Left lung (tissue), 10 donors: Measurements from ENCODE around the gene SLC6A9. TPM values are rescaled to one million over a fixed set of nuclear protein-coding genes. Genes with fewer than 3 reads are reported as not detected.
A peak's percentile ranks its signal among the peaks of the same experiment; 100 is the strongest.

ENCODE experiments used
- ATAC-seq: fragments of 200-7000 bp; cut with Tn5 transposase; one replicate; pipeline ENCODE4 v1.9.1; 2020; ENCODE audit warnings: moderate library complexity
- DNase-seq, 4 donors: peaks; one replicate each; pipeline ENCODE4 v3.0.0-alpha.2; 2013 to 2020
- H3K27ac ChIP-seq, 2 donors: fragments of 200-600 bp; sonication (generic) in 1 of 2; one replicate each; pipeline versions ENCODE4 v1.5.0 to v1.8.0; 2020 to 2021
- H3K27me3 ChIP-seq, 2 donors: fragments of 200-600 bp; sonication (generic) in 1 of 2; one replicate each; pipeline versions ENCODE4 v1.5.0 to v1.8.0; 2020 to 2021
- H3K36me3 ChIP-seq, 2 donors: fragments of 200-600 bp; sonication (generic) in 1 of 2; one replicate each; pipeline versions ENCODE4 v1.5.0 to v1.8.0; 2020 to 2021
- H3K4me1 ChIP-seq, 2 donors: fragments of 200-600 bp; one replicate each; pipeline ENCODE4 v1.8.0; 2021
- H3K4me3 ChIP-seq, 2 donors: fragments of 200-600 bp; sonication (generic) in 1 of 2; one replicate each; pipeline versions ENCODE4 v1.5.0 to v1.8.0; 2020 to 2021; ENCODE audit warnings: mild to moderate bottlenecking in 1 of 2
- H3K9me3 ChIP-seq, 2 donors: fragments of 200-600 bp; sonication (generic) in 1 of 2; one replicate each; pipeline versions ENCODE4 v1.5.0 to v1.8.0; 2020 to 2021
- CTCF ChIP-seq, 2 donors: fragments of 200-600 bp; sonication (generic) in 1 of 2; IDR thresholded peaks; one replicate each; pipeline versions ENCODE4 v1.5.0 to v1.8.0; 2021; ENCODE audit warnings: antibody characterized with exemption in 2 of 2
- intact Hi-C, 2 donors: fragments of 100-400 bp; cut with DNase I; formaldehyde crosslinking; loops; one replicate each; pipeline versions ENCODE4 v1.11.2 to v1.14.2; 2022
- polyA plus RNA-seq, 6 donors: library from polyadenylated mRNA; unstranded; fragments of 120-200 nt; gene quantifications; one replicate each; pipeline ENCODE4 v1.2.1, GENCODE V29; 2013; ENCODE audit not compliant: insufficient read length in 6 of 6
- total RNA-seq, 2 donors: library from RNA; stranded (reverse); fragmentation: NEBNext Ultra II Directional; extraction: Animal tissue kit (Norgen Biotek cat#: 25700); gene quantifications; one replicate each; pipeline ENCODE4 v1.2.1, GENCODE V29; 2021
- donor health status: DM: no; HTN: yes; CAD: no.
- donor health status: DM: no; HTN: no; CAD: no.

The SLC6A9 gene
- total and polyA plus RNA-seq, 8 donors = 10.9 to 28.5 (median 14.6) TPM

- no peak for TF ChIP-seq CTCF (IDR thresholded peaks at IDR 0.05)
- H3K27ac ChIP-seq = no peak overlapping the region
- peak; percentile 43 for ATAC-seq
These were observed 29.6 kb upstream of the SLC6A9 start for GRCh38 chr1:44060830-44061267.

GRCh38 chr1:44059664-44060355, 28.5 kb upstream of the SLC6A9 start:
- TF ChIP-seq CTCF (IDR thresholded peaks at IDR 0.05) = no peak
- Histone ChIP-seq H3K27ac (no peak overlapping the region), H3K4me1 (no peaks in the 10 kb centered on the region), H3K4me3 (no peak overlapping the region), H3K36me3 (no peaks in the 10 kb centered on the region), H3K27me3 (no peaks in the 10 kb centered on the region), H3K9me3 (no peaks in the 10 kb centered on the region)
- no peak for DNase-seq
- intact Hi-C loops = no loop called here
- ATAC-seq = peak; percentile 39

More at GRCh38 chr1:44060830-44061267, 29.6 kb upstream of the SLC6A9 start:
- DNase-seq = no peak
- Histone ChIP-seq H3K36me3 (no peaks in the 10 kb centered on the region), H3K9me3 (no peaks in the 10 kb centered on the region), H3K4me1 (no peaks in the 10 kb centered on the region), H3K27me3 (no peaks in the 10 kb centered on the region), H3K4me3 (no peak overlapping the region)
- intact Hi-C loops = no loop called here

- DNase-seq (no peak), ATAC-seq (no peak)
- H3K4me1 ChIP-seq = no peaks in the 10 kb centered on the region
- no peaks in the 10 kb centered on the region for H3K36me3 ChIP-seq
- H3K27me3 ChIP-seq = no peaks in the 10 kb centered on the region
- no peaks in the 10 kb centered on the region for H3K9me3 ChIP-seq
- H3K4me3 ChIP-seq = no peak overlapping the region
- H3K27ac ChIP-seq = no peak overlapping the region
- intact Hi-C loops = no loop called here
- TF ChIP-seq CTCF (IDR thresholded peaks at IDR 0.05) = no peak
These were observed 27.9 kb upstream of the SLC6A9 start for GRCh38 chr1:44059212-44059611.

GRCh38 chr1:44057293-44057692, 26.0 kb upstream of the SLC6A9 start:
- Histone ChIP-seq H3K4me3 (no peak overlapping the region), H3K27me3 (no peaks in the 10 kb centered on the region), H3K27ac (no peak overlapping the region), H3K4me1 (no peaks in the 10 kb centered on the region), H3K36me3 (no peaks in the 10 kb centered on the region), H3K9me3 (no peaks in the 10 kb centered on the region)
- intact Hi-C loops = no loop called here
- DNase-seq (no peak), ATAC-seq (no peak)
- TF ChIP-seq CTCF (IDR thresholded peaks at IDR 0.05) = no peak

- Histone ChIP-seq H3K27me3 (no peaks in the 10 kb centered on the region), H3K4me1 (peaks cover 0 to 5% of the 10 kb centered on the region in 2 donors), H3K4me3 (no peak overlapping the region), H3K27ac (no peak overlapping the region), H3K9me3 (no peaks in the 10 kb centered on the region), H3K36me3 (no peaks in the 10 kb centered on the region)
- ATAC-seq (no peak), DNase-seq (no peak)
- intact Hi-C loops = no loop called here
- no peak for TF ChIP-seq CTCF (IDR thresholded peaks at IDR 0.05)
These were observed 22.1 kb upstream of the SLC6A9 start for GRCh38 chr1:44053394-44053793.
